ENCODE data around the gene PAM16. TPM values are rescaled to one million over a fixed set of nuclear protein-coding genes. Genes with fewer than 3 reads are reported as not detected.

The PAM16 gene
- total RNA-seq, 2 experiments from 2014 or later = 73.0 to 73.9 TPM

- Mint-ChIP-seq H3K27me3 (peaks cover 19% of the 10 kb centered on the region), H3K27ac (no peak overlapping the region), H3K4me3 (no peak overlapping the region), H3K9me3 (no peaks in the 10 kb centered on the region), H3K36me3 (no peaks in the 10 kb centered on the region), H3K4me1 (peaks cover 11% of the 10 kb centered on the region)
- DNase-seq = no peak
These were observed 32.2 kb downstream of the PAM16 start for GRCh38 chr16:4318967-4319366.

- no peak for DNase-seq
- H3K4me3 Mint-ChIP-seq = no peak overlapping the region
- no peak overlapping the region for H3K27ac Mint-ChIP-seq
- no peaks in the 10 kb centered on the region for H3K9me3 Mint-ChIP-seq
- no peaks in the 10 kb centered on the region for H3K36me3 Mint-ChIP-seq
- H3K27me3 Mint-ChIP-seq = peaks cover 24% of the 10 kb centered on the region
- H3K4me1 Mint-ChIP-seq = peaks cover 11% of the 10 kb centered on the region
These were observed 32.6 kb downstream of the PAM16 start for GRCh38 chr16:4318451-4318910.

GRCh38 chr16:4317532-4318450 is 33.3 kb downstream of the PAM16 start:
- Mint-ChIP-seq H3K9me3 (no peaks in the 10 kb centered on the region), H3K27ac (no peak overlapping the region), H3K4me3 (no peak overlapping the region), H3K4me1 (peaks cover 11% of the 10 kb centered on the region), H3K36me3 (no peaks in the 10 kb centered on the region), H3K27me3 (peaks cover 29% of the 10 kb centered on the region)
- no peak for DNase-seq

GRCh38 chr16:4316864-4317531 is 34.1 kb downstream of the PAM16 start:
- Mint-ChIP-seq H3K27ac (no peak overlapping the region), H3K27me3 (peaks cover 33% of the 10 kb centered on the region), H3K36me3 (no peaks in the 10 kb centered on the region), H3K4me3 (no peak overlapping the region), H3K4me1 (peaks cover 11% of the 10 kb centered on the region), H3K9me3 (no peaks in the 10 kb centered on the region)
- no peak for DNase-seq

- Mint-ChIP-seq H3K4me3 (peak overlapping the region; percentile 14), H3K27ac (no peak overlapping the region), H3K4me1 (peaks cover 11% of the 10 kb centered on the region), H3K9me3 (no peaks in the 10 kb centered on the region), H3K36me3 (no peaks in the 10 kb centered on the region), H3K27me3 (peaks cover 33% of the 10 kb centered on the region)
- DNase-seq = no peak
These were observed 34.8 kb downstream of the PAM16 start for GRCh38 chr16:4316108-4316863.

GRCh38 chr16:4315186-4316107 is 35.7 kb downstream of the PAM16 start, which contains the start of gene GLIS2:
Gene GLIS2, plus strand, starts transcription at chr16:4316067. Its CDS starts 16,214 bp downstream, at chr16:4332281.
- Mint-ChIP-seq H3K4me1 (peaks cover 11% of the 10 kb centered on the region), H3K27me3 (peaks cover 33% of the 10 kb centered on the region), H3K27ac (no peak within 1 kb of the TSS), H3K36me3 (no peaks in the 10 kb centered on the region), H3K9me3 (no peaks in the 10 kb centered on the region), H3K4me3 (peak within 1 kb of the TSS; percentile 81)
- no peak for DNase-seq

GRCh38 chr16:4314532-4315185 is 36.5 kb downstream of the PAM16 start:
- no peaks in the 10 kb centered on the region for H3K36me3 Mint-ChIP-seq

GRCh38 chr16:4313563-4314531 is 37.3 kb downstream of the PAM16 start:
- no peaks in the 10 kb centered on the region for H3K9me3 Mint-ChIP-seq
- peaks cover 33% of the 10 kb centered on the region for H3K27me3 Mint-ChIP-seq
- peak overlapping the region; percentile 81 for H3K4me3 Mint-ChIP-seq
- no peaks in the 10 kb centered on the region for H3K36me3 Mint-ChIP-seq
- no peak overlapping the region for H3K27ac Mint-ChIP-seq
- no peak for DNase-seq
- H3K4me1 Mint-ChIP-seq = peaks cover 12% of the 10 kb centered on the region

More at GRCh38 chr16:4314532-4315185, 36.5 kb downstream of the PAM16 start:
- peaks cover 33% of the 10 kb centered on the region for H3K27me3 Mint-ChIP-seq
- peak overlapping the region; percentile 81 for H3K4me3 Mint-ChIP-seq
- no peak for DNase-seq
- no peaks in the 10 kb centered on the region for H3K9me3 Mint-ChIP-seq
- H3K4me1 Mint-ChIP-seq = peaks cover 11% of the 10 kb centered on the region
- peak overlapping the region; percentile 47 for H3K27ac Mint-ChIP-seq

GRCh38 chr16:4309833-4310266 is 41.3 kb downstream of the PAM16 start:
- H3K27ac Mint-ChIP-seq = no peak overlapping the region
- peak; percentile 58 for DNase-seq
- peaks cover 15% of the 10 kb centered on the region for H3K36me3 Mint-ChIP-seq
- H3K27me3 Mint-ChIP-seq = peaks cover 22% of the 10 kb centered on the region
- peaks cover 22% of the 10 kb centered on the region for H3K4me1 Mint-ChIP-seq
- peaks cover 6% of the 10 kb centered on the region for H3K9me3 Mint-ChIP-seq
- H3K4me3 Mint-ChIP-seq = no peak overlapping the region

GRCh38 chr16:4309102-4309832 is 41.9 kb downstream of the PAM16 start:
- peaks cover 16% of the 10 kb centered on the region for H3K27me3 Mint-ChIP-seq
- DNase-seq = no peak
- peaks cover 6% of the 10 kb centered on the region for H3K9me3 Mint-ChIP-seq
- peaks cover 15% of the 10 kb centered on the region for H3K36me3 Mint-ChIP-seq
- H3K4me1 Mint-ChIP-seq = peaks cover 19% of the 10 kb centered on the region
- H3K27ac Mint-ChIP-seq = no peak overlapping the region
- H3K4me3 Mint-ChIP-seq = peak overlapping the region; percentile 14

GRCh38 chr16:4307215-4308037 is 43.7 kb downstream of the PAM16 start:
- Mint-ChIP-seq H3K27me3 (peaks cover under 1% of the 10 kb centered on the region), H3K9me3 (peaks cover 6% of the 10 kb centered on the region), H3K27ac (peak overlapping the region; percentile 94), H3K4me3 (peak overlapping the region; percentile 85), H3K4me1 (peaks cover 19% of the 10 kb centered on the region), H3K36me3 (peaks cover 18% of the 10 kb centered on the region)
- DNase-seq = peak; percentile 98

Data from activated naive CD8-positive, alpha-beta T cell treated with anti-CD3 and anti-CD28 coated beads for 36 hours (primary cell).